Measurements from ENCODE around the gene TSPAN5. TPM values are rescaled to one million over a fixed set of nuclear protein-coding genes. Genes with fewer than 3 reads are reported as not detected.
"Not testable (repeated sequence)": the region's sequence is repeated elsewhere in the genome, so short reads cannot be mapped to it uniquely, and the experiment has no call there.

Gene TSPAN5
- polyA plus RNA-seq, 2 donors, result 8.8 to 9.8 TPM

DNA sequence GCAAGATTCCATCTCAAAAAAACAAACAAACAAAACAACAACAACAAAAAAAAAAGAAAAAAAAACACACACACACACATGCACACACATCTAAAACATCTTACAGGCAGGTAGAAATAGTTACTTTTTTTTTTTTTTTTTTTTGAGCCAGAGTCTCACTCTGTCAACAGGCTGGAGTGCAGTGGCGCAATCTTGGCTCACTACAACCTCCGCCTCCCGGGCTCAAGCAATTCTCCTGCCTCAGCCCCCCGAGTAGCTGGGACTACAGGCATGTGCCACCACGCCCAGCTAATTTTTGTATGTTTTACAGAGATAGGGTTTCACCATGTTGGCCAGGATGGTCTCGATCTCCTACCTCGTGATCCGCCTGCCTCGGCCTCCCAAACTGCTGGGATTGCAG lies 201.0 kb downstream of the TSPAN5 start:
- not testable (repeated sequence) for H3K4me1 ChIP-seq (ENCODE audit: control insufficient read depth in 2 of 2, insufficient read depth in 2 of 2, low read length in 1 of 2); H3K27ac ChIP-seq (ENCODE audit: low read depth in 2 of 2, low read length in 1 of 2); H3K9me3 ChIP-seq (ENCODE audit: control insufficient read depth in 2 of 2, insufficient read depth in 1 of 2, low read depth in 1 of 2, low read length in 1 of 2); H3K36me3 ChIP-seq (ENCODE audit: control insufficient read depth in 2 of 2, insufficient read depth in 2 of 2, low read length in 1 of 2); H3K4me3 ChIP-seq (ENCODE audit: low read depth in 1 of 2, low read length in 2 of 2); H3K27me3 ChIP-seq (ENCODE audit: control insufficient read depth in 1 of 2, insufficient read depth in 2 of 2, low read length in 2 of 2)
- 95% methylated on average over 9 of the region's 9 CpGs for WGBS, 2 donors

- Histone ChIP-seq H3K36me3 (ENCODE audit: control insufficient read depth in 2 of 2, insufficient read depth in 2 of 2, low read length in 1 of 2) (no peaks in the 10 kb centered on the region), H3K27me3 (ENCODE audit: control insufficient read depth in 1 of 2, insufficient read depth in 2 of 2, low read length in 2 of 2) (no peaks in the 10 kb centered on the region), H3K9me3 (ENCODE audit: control insufficient read depth in 2 of 2, insufficient read depth in 1 of 2, low read depth in 1 of 2, low read length in 1 of 2) (no peaks in the 10 kb centered on the region), H3K27ac (ENCODE audit: low read depth in 2 of 2, low read length in 1 of 2) (no peak overlapping the region), H3K4me1 (ENCODE audit: control insufficient read depth in 2 of 2, insufficient read depth in 2 of 2, low read length in 1 of 2) (no peaks in the 10 kb centered on the region), H3K4me3 (ENCODE audit: low read depth in 1 of 2, low read length in 2 of 2) (no peak overlapping the region)
- WGBS, 2 donors, result 87 to 88% methylated on average over 3 of the region's 3 CpGs
These were observed 206.3 kb downstream of the TSPAN5 start for GRCh38 chr4:98452091-98452490.

DNA sequence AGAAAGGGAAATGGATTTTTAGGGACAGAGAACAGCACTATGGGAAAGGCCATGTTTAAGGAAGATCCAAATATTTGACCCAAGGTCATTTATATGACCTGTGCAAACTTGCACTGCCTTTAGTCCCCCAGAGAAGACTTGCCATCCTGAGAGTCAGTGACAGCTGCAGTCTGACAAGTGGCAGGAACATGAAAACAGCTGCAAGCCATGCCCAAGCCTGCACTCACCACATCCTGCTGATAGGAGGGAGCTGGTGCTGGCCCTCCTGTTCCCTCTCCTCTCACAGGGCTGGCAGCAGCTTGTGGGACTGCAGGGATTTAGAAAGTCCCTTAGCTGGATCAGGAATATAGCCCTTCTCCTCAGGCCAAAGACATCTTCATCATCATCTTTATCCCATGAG lies 209.5 kb downstream of the TSPAN5 start:
- H3K4me1 ChIP-seq (ENCODE audit: control insufficient read depth in 2 of 2, insufficient read depth in 2 of 2, low read length in 1 of 2), result no peaks in the 10 kb centered on the region
- no peaks in the 10 kb centered on the region for H3K27me3 ChIP-seq (ENCODE audit: control insufficient read depth in 1 of 2, insufficient read depth in 2 of 2, low read length in 2 of 2)
- no peaks in the 10 kb centered on the region for H3K36me3 ChIP-seq (ENCODE audit: control insufficient read depth in 2 of 2, insufficient read depth in 2 of 2, low read length in 1 of 2)
- H3K27ac ChIP-seq (ENCODE audit: low read depth in 2 of 2, low read length in 1 of 2), result no peak overlapping the region
- H3K9me3 ChIP-seq (ENCODE audit: control insufficient read depth in 2 of 2, insufficient read depth in 1 of 2, low read depth in 1 of 2, low read length in 1 of 2), result no peaks in the 10 kb centered on the region
- no peak overlapping the region for H3K4me3 ChIP-seq (ENCODE audit: low read depth in 1 of 2, low read length in 2 of 2)

- Histone ChIP-seq H3K36me3 (ENCODE audit: control insufficient read depth in 2 of 2, insufficient read depth in 2 of 2, low read length in 1 of 2) (no peaks in the 10 kb centered on the region), H3K4me1 (ENCODE audit: control insufficient read depth in 2 of 2, insufficient read depth in 2 of 2, low read length in 1 of 2) (no peaks in the 10 kb centered on the region), H3K4me3 (ENCODE audit: low read depth in 1 of 2, low read length in 2 of 2) (no peak overlapping the region), H3K9me3 (ENCODE audit: control insufficient read depth in 2 of 2, insufficient read depth in 1 of 2, low read depth in 1 of 2, low read length in 1 of 2) (no peaks in the 10 kb centered on the region), H3K27ac (ENCODE audit: low read depth in 2 of 2, low read length in 1 of 2) (peak overlapping the region in 1 of 2 donors; percentile 18), H3K27me3 (ENCODE audit: control insufficient read depth in 1 of 2, insufficient read depth in 2 of 2, low read length in 2 of 2) (no peaks in the 10 kb centered on the region)
- 90 to 92% methylated on average over 5 of the region's 5 CpGs for WGBS, 2 donors
These were observed 210.8 kb downstream of the TSPAN5 start for GRCh38 chr4:98447648-98448047.

- peak overlapping the region; percentile 14 to 54 for H3K27ac ChIP-seq (ENCODE audit: low read depth in 2 of 2, low read length in 1 of 2)
- H3K27me3 ChIP-seq (ENCODE audit: control insufficient read depth in 1 of 2, insufficient read depth in 2 of 2, low read length in 2 of 2), result no peaks in the 10 kb centered on the region
- H3K9me3 ChIP-seq (ENCODE audit: control insufficient read depth in 2 of 2, insufficient read depth in 1 of 2, low read depth in 1 of 2, low read length in 1 of 2), result no peaks in the 10 kb centered on the region
- whole genome bisulfite sequencing, 2 donors, result 64% methylated on average over 10 of the region's 10 CpGs
- peaks cover 0 to 2% of the 10 kb centered on the region in 2 donors for H3K36me3 ChIP-seq (ENCODE audit: control insufficient read depth in 2 of 2, insufficient read depth in 2 of 2, low read length in 1 of 2)
- no peak overlapping the region for H3K4me3 ChIP-seq (ENCODE audit: low read depth in 1 of 2, low read length in 2 of 2)
- no peaks in the 10 kb centered on the region for H3K4me1 ChIP-seq (ENCODE audit: control insufficient read depth in 2 of 2, insufficient read depth in 2 of 2, low read length in 1 of 2)
These were observed 211.7 kb downstream of the TSPAN5 start for GRCh38 chr4:98446499-98447375.

GRCh38 chr4:98444371-98444770 lies 214.0 kb downstream of the TSPAN5 start:
- no peaks in the 10 kb centered on the region for H3K27me3 ChIP-seq (ENCODE audit: control insufficient read depth in 1 of 2, insufficient read depth in 2 of 2, low read length in 2 of 2)
- no peaks in the 10 kb centered on the region for H3K9me3 ChIP-seq (ENCODE audit: control insufficient read depth in 2 of 2, insufficient read depth in 1 of 2, low read depth in 1 of 2, low read length in 1 of 2)
- H3K4me3 ChIP-seq (ENCODE audit: low read depth in 1 of 2, low read length in 2 of 2), result no peak overlapping the region
- H3K36me3 ChIP-seq (ENCODE audit: control insufficient read depth in 2 of 2, insufficient read depth in 2 of 2, low read length in 1 of 2), result peaks cover 0 to 2% of the 10 kb centered on the region in 2 donors
- no peak overlapping the region for H3K27ac ChIP-seq (ENCODE audit: low read depth in 2 of 2, low read length in 1 of 2)
- H3K4me1 ChIP-seq (ENCODE audit: control insufficient read depth in 2 of 2, insufficient read depth in 2 of 2, low read length in 1 of 2), result no peaks in the 10 kb centered on the region

DNA sequence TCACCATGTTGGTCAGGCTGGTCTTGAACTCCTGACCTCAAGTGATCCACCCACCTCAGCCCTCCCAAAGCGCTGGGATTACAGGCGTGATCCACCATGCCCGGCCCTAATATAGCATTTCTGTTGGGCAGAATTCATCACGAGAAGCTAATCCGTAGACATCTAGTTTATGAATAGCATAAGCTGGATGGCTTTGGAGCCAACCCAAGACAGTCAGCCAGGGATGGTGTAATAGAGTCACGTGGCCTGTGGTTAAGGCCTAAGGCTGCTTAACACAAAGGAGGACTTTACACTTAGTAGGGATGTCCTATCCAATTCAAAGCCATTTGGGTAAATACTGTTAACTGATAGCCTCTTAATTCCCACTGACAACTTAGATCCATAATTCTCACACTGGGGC lies 223.6 kb downstream of the TSPAN5 start:
- no peak overlapping the region for H3K4me3 ChIP-seq (ENCODE audit: low read depth in 1 of 2, low read length in 2 of 2)
- peaks cover 0 to 2% of the 10 kb centered on the region in 2 donors for H3K4me1 ChIP-seq (ENCODE audit: control insufficient read depth in 2 of 2, insufficient read depth in 2 of 2, low read length in 1 of 2)
- 67 to 73% methylated on average over 6 of the region's 6 CpGs for WGBS, 2 donors
- no peaks in the 10 kb centered on the region for H3K27me3 ChIP-seq (ENCODE audit: control insufficient read depth in 1 of 2, insufficient read depth in 2 of 2, low read length in 2 of 2)
- H3K9me3 ChIP-seq (ENCODE audit: control insufficient read depth in 2 of 2, insufficient read depth in 1 of 2, low read depth in 1 of 2, low read length in 1 of 2), result no peaks in the 10 kb centered on the region
- H3K27ac ChIP-seq (ENCODE audit: low read depth in 2 of 2, low read length in 1 of 2), result no peak overlapping the region
- H3K36me3 ChIP-seq (ENCODE audit: control insufficient read depth in 2 of 2, insufficient read depth in 2 of 2, low read length in 1 of 2), result no peaks in the 10 kb centered on the region

- peaks cover 0 to 2% of the 10 kb centered on the region in 2 donors for H3K4me1 ChIP-seq (ENCODE audit: control insufficient read depth in 2 of 2, insufficient read depth in 2 of 2, low read length in 1 of 2)
- no peaks in the 10 kb centered on the region for H3K27me3 ChIP-seq (ENCODE audit: control insufficient read depth in 1 of 2, insufficient read depth in 2 of 2, low read length in 2 of 2)
- H3K27ac ChIP-seq (ENCODE audit: low read depth in 2 of 2, low read length in 1 of 2), result no peak overlapping the region
- no peak overlapping the region for H3K4me3 ChIP-seq (ENCODE audit: low read depth in 1 of 2, low read length in 2 of 2)
- H3K36me3 ChIP-seq (ENCODE audit: control insufficient read depth in 2 of 2, insufficient read depth in 2 of 2, low read length in 1 of 2), result no peaks in the 10 kb centered on the region
- 55 to 73% methylated on average over 1 of the region's 1 CpG for WGBS, 2 donors
- no peaks in the 10 kb centered on the region for H3K9me3 ChIP-seq (ENCODE audit: control insufficient read depth in 2 of 2, insufficient read depth in 1 of 2, low read depth in 1 of 2, low read length in 1 of 2)
These were observed 224.7 kb downstream of the TSPAN5 start for GRCh38 chr4:98433691-98434090.

DNA sequence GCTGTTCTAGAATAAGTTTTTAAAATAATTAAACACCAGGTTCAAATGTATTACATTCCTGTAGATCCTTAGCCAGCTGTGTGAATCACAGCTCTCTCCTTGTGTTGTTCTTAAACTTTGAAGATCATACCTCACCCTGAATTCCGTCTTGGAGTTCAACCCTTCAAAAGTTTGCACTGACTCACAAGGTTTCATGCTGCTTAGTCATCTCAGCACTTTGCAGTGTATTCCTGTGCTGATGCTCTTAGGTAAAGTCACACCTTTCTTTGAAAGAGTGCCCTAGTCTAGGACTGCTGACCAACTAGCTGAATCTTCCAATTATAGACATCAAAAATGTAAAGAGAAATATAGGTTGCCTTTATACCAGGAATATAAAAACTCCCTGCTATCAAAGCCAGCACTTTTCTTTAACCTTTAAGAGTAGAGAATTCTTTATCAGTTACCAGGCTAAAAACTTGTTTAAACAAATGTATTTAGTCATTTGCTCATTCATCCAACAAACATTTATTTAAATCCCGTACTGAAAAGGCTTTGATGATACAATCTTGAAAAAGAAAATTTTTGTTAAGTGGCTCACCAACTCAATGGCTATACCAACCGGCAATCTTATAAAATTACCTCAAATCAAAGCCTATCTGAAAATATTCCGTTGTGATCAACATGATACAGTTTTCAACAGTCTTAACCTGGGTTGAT lies 227.6 kb downstream of the TSPAN5 start:
- H3K4me1 ChIP-seq (ENCODE audit: control insufficient read depth in 2 of 2, insufficient read depth in 2 of 2, low read length in 1 of 2), result peaks cover 0 to 2% of the 10 kb centered on the region in 2 donors
- H3K36me3 ChIP-seq (ENCODE audit: control insufficient read depth in 2 of 2, insufficient read depth in 2 of 2, low read length in 1 of 2), result no peaks in the 10 kb centered on the region
- WGBS, 2 donors, result 50 to 71% methylated on average over 4 of the region's 4 CpGs
- peak overlapping the region in 1 of 2 donors; percentile 22 for H3K27ac ChIP-seq (ENCODE audit: low read depth in 2 of 2, low read length in 1 of 2)
- H3K9me3 ChIP-seq (ENCODE audit: control insufficient read depth in 2 of 2, insufficient read depth in 1 of 2, low read depth in 1 of 2, low read length in 1 of 2), result no peaks in the 10 kb centered on the region
- no peaks in the 10 kb centered on the region for H3K27me3 ChIP-seq (ENCODE audit: control insufficient read depth in 1 of 2, insufficient read depth in 2 of 2, low read length in 2 of 2)
- H3K4me3 ChIP-seq (ENCODE audit: low read depth in 1 of 2, low read length in 2 of 2), result no peak overlapping the region
